GM21390 (cell line): ENCODE data around the gene ANO8.

Experiments
- ATAC-seq: cut with Tn5 transposase; IDR thresholded peaks from one replicate; pipeline ENCODE4 v1.9.1; 2021; ENCODE audit not compliant: unreplicated experiment

The ANO8 gene

DNA sequence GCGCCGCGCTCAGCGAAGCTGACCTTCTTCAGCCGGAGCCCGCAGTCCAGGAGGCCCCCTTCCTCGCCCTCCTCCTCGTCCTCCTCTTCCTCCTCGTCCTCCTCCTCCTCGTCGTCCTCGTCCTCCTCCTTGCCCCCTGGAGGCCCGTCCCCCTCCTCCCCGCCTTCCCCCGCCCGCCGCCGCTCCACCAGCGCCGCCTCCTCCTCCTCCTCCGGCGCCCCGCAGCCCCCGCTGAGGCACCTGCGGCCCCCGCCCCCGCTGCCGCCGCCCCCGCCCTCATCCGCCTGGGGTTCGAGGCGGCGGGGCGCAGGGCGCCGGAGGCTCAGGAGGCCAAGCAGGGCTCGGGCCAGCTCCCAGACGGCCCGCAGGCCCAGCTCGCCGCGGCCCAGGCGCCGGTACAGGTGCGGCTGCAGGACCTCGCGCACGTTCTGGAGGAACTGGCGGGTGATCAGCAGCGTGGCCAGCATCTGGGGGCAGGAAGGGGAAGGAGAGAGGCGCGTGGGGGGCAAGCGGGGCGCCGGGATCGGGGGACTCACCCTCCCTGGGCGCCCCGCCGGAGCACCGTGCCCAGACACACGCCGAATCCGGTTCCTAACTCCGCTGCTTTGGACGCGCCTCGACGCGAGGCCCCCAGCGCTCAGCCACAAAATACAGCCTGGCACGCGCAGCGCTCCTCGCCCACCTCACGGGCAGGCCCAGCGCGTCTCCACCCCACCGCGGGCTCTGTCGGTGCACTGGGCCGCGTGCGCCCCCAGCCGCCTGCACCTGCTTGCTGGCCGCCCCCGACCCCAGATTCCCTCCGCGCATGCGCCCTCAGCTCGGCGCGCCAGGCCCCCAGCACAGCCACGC lies 5.9 kb downstream of the ANO8 start:
- ATAC-seq = no peak

- ATAC-seq = no peak
Measured at GRCh38 chr19:17327654-17328516, 6.8 kb downstream of the ANO8 start.

- ATAC-seq = no peak
Measured at GRCh38 chr19:17327068-17327653, 7.5 kb downstream of the ANO8 start.

GRCh38 chr19:17326595-17326966 lies 8.1 kb downstream of the ANO8 start:
- no peak for ATAC-seq

GRCh38 chr19:17325881-17326594 lies 8.6 kb downstream of the ANO8 start:
- no peak for ATAC-seq

- ATAC-seq = no peak
Measured at GRCh38 chr19:17325133-17325532, 9.5 kb downstream of the ANO8 start.

- no peak for ATAC-seq
Measured at GRCh38 chr19:17324357-17325114, 10.1 kb downstream of the ANO8 start.

- ATAC-seq = no peak
Measured at GRCh38 chr19:17323964-17324332, 10.7 kb downstream of the ANO8 start.

- no peak for ATAC-seq
Measured at GRCh38 chr19:17323300-17323963, 11.2 kb downstream of the ANO8 start.

- ATAC-seq = no peak
Measured at GRCh38 chr19:17322854-17323253, 11.8 kb downstream of the ANO8 start.

GRCh38 chr19:17321655-17322489 lies 12.8 kb downstream of the ANO8 start:
- ATAC-seq = no peak

GRCh38 chr19:17320435-17320834 lies 14.2 kb downstream of the ANO8 start:
- ATAC-seq = no peak

DNA sequence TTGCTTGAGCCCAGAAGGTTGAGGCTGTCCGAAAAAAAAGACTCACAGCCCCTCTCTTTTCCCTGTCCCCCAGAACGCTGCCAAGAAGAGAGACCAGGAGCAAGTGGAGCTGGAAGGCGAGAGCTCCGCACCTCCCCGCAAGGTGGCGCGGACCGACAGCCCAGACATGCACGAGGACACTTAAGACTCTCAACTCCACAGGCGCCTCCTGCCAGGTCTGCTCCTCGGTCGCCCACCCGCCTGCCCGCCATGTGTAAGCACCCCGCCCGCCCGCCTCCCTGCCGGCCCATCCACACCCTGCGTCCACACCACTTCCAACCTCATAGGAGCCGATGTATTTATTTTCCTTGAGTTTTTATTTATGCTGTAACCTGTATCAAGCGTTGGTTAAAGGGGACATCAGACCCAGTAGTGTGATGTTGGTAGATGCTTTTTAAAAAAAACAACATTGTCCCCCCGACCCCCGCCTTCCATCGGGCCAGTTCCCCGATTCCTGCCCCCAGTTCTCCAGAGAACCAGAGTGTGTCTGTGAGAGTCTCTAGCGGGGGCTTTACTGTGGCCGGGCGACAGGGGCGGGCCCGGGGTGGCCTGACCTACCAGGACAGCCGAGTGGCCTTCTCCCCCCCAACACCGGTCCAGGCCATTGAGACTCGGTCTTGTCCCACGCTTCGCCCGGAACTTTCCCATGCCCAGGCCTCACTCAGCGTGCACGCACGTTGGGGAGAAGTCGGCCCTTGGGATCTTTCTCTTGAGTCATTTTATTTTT lies 15.0 kb downstream of the ANO8 start:
- no peak for ATAC-seq

DNA sequence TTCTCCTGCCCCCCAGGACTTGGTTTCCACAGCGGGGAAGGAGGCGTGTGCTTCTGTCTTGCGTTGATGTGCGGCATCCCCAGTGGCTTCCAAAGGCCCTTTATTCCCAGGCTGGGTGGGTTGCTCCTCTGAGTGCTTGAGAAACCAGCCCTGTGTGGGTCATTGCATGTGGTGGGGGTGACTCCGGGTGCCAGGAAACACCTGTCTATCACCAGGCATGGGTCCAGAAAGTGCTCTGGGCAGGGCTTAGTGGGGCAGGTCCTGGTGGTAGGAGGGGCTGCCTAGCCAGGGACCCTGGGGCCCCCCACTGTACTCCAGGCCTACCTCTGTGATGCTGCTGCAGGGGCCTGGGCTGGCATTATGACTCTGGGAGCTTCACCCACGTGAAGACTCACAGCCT lies 15.7 kb downstream of the ANO8 start:
- no peak for ATAC-seq

GRCh38 chr19:17314007-17314593 lies 20.6 kb downstream of the ANO8 start:
- ATAC-seq = no peak

GRCh38 chr19:17312189-17313113 lies 22.2 kb downstream of the ANO8 start:
- no peak for ATAC-seq
